Suppressor macrophage treated with lipopolysaccharide for 4 hours (primary cell): ENCODE measurements around the gene IQSEC3.

ENCODE experiments used
- DNase-seq: peaks from one replicate; pipeline ENCODE4 v3.0.0-alpha.2; 2020

IQSEC3 gene

DNA sequence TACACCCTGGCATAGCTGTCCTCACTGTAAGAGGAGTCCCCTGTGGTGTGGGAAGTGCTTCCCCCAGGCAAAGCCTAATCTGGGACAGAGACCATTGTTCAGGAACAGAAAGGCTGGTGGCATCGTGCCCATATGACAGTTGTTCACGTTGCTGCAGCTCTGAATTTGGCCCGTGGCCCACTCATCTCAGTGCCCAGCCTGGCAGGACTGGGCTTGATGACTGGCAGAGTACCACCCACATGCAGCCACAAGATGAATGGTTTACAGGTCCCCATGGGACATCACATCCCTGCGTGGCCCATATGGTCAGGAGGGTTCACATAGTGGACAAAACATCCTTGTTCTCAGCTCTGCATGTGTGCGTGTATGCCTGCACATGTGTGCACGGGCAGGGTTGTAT is 17.5 kb downstream of the IQSEC3 start:
- DNase-seq = no peak

GRCh38 chr12:85191-85666 is 18.7 kb downstream of the IQSEC3 start:
- no peak for DNase-seq

DNA sequence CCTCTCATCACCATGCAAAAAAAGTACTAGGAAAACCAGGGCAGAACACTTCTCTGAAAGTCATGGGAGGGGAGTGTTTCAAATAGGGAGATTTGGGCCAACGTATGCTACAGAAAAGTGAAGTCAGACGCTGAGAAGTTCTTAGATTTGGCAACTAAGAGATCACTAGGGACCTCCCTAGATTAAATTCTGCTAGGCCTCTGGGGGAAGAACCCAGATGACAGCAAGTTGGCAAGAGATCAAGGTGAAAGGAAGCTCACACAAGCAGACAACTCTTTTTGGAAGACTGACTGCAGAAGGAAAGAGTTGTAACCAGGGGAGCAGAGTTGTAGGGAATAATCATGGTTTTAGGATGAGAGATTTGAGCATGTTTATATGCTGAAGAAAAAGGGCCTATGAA is 20.7 kb downstream of the IQSEC3 start:
- no peak for DNase-seq

DNA sequence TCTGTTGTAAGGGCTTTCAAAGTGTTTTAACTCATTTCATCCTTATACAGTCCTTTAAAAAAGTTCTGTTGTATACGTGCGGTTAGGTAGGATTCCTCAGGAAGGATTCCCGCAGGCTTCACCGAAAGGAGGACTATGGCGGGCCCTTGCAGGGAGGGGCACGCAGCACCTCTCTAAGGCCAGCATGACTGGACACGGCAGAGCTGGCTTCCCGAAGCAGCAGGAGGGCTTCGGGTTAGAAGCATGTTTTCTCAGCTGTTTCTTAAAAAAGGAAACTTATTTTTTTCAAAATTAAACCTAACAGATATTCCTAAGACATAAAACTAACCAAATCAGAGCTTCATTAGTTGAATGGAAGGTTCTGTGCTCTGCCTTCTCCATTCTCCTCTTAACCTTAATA is 21.3 kb downstream of the IQSEC3 start:
- no peak for DNase-seq

- DNase-seq = no peak
Measured at GRCh38 chr12:89653-90052, 23.1 kb downstream of the IQSEC3 start.

DNA sequence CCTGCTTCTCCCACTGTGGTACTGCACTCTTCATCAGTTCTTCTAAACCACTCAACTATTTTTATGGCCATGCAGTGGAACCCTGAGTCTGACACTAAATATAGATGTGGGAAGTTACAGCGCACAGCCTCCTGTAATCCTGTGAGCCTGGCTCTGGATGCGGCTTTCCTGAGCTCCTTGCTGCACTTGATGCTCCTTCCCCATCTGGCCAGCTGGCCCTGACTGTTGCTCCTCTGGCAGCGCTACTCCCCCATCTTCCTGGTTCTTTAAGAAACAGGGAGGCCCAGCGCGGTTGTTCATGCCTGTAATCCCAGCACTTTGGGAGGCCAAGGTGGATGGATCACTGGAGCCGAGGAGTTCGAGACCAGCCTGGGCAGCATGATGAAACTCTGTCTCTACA is 24.6 kb downstream of the IQSEC3 start:
- DNase-seq = no peak

- DNase-seq = peak; percentile 69
Measured at GRCh38 chr12:93266-94005, 26.9 kb downstream of the IQSEC3 start.

- DNase-seq = no peak
Measured at GRCh38 chr12:96543-96942, 30.0 kb downstream of the IQSEC3 start.

- DNase-seq = no peak
Measured at GRCh38 chr12:98924-99352, 32.4 kb downstream of the IQSEC3 start.

DNA sequence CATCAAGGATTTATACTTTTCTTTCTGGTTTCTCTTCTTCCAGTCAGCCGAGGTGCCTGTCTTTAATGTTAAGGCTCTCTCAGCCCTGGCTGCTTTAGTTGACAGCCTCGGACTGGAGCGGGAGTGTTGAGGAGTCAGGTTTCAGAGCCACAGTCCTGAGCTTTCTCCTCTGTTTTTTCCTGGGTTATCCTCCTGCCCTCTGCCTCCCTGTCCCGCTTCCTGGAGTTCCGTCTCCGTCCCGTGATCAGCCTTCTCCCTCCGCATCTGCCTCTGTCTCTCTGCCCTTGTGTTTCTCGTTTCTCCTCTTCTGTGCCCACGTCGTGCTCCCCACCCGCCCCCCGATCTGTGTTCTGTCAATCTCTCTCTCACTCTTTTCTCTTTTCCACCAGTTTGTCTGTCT is 33.0 kb downstream of the IQSEC3 start:
- no peak for DNase-seq

- DNase-seq = no peak
Measured at GRCh38 chr12:101969-102878, 35.7 kb downstream of the IQSEC3 start.

- no peak for DNase-seq
Measured at GRCh38 chr12:102879-103168, 36.3 kb downstream of the IQSEC3 start.

DNA sequence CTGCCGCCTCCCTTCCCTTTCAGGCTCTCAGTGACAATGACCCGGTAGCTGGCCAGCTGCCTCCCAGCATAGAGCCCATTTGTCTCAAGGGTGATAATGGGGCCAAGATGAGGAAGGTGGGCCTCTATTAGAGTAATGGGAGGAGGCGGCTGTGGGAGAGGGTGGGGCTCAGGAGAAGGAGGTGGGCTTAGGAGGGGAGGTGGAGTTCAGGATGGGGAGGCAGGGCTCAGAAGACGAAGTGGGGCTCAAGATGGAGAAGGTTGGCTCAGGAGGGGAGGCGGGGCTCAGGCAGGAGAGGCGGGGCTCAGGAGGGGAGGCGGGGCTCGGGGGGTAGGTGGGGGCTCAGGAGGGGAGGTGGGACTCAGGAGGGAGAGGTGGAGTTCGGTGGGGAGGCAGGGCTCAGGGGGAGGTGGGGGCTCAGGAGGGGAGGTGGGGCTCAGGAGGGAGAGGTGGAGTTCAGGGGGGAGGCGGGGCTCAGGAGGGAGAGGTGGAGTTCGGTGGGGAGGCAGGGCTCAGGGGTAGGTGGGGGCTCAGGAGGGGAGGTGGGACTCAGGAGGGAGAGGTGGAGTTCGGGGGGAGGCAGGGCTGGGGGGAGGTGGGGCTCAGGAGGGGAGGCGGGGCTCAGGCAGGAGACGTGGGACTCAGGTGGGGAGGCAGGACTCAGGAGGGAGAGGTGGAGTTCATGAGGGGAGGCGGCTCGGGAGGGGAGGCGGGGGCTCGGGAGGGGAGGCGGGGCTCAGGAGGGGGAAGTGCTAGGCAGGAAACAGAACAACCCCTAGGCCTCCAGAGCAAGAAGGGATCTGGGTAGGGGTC is 36.8 kb downstream of the IQSEC3 start:
- no peak for DNase-seq

DNA sequence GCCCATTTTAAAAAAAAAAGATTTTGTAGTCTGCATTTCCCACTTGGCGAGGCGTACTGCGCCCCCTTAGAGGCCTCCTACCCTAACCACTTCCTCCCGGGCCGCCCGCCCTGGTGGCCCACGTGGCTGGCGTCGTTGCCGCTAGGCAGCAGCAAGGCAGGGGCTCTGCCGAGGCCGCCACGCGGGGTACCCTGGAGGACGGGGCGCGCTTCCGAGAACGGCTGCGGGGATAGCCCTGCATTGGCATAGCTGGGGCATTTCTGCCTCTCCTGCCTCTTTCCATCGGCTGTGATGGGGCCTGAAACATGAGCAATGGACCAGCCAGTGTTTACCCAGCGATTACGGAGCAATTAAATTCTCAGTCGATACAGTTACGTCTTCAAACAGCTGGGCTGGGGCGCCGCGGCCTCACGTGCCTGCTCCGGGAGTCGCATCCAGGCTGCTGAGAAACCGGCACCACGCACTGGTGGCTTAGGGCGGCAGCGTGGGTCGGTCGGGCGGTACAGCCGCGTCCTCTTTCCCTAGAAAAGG is 38.0 kb downstream of the IQSEC3 start:
- no peak for DNase-seq

DNA sequence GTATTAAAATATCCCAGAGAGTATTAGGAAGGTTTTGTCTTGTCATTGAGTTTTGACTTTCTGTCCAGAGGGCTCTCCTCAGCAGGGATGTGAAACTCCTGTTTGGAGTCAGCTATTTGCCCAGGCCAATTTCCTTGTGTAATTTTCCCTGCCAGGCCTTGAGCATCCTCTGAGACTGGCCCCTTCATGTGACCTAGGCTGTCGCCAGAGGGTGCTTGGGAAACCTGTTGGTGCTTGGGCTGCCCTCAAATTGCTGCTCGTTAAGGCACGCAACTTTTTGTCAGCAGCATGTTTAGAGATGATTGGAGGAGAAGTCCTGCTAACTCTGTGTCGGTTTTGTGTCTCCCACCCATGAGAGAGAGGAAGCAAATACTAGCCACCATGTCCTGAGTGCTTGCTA is 39.1 kb downstream of the IQSEC3 start:
- DNase-seq = peak; percentile 16

- peak; percentile 4 for DNase-seq
Measured at GRCh38 chr12:106118-106591, 39.6 kb downstream of the IQSEC3 start.

- peak; percentile 8 for DNase-seq
Measured at GRCh38 chr12:108594-108993, 42.0 kb downstream of the IQSEC3 start.

- peak; percentile 7 for DNase-seq
Measured at GRCh38 chr12:109446-109845, 42.9 kb downstream of the IQSEC3 start.

GRCh38 chr12:109872-110271 is 43.3 kb downstream of the IQSEC3 start:
- DNase-seq = peak; percentile 18

- peak; percentile 87 for DNase-seq
Measured at GRCh38 chr12:111699-112493, 45.3 kb downstream of the IQSEC3 start.

DNA sequence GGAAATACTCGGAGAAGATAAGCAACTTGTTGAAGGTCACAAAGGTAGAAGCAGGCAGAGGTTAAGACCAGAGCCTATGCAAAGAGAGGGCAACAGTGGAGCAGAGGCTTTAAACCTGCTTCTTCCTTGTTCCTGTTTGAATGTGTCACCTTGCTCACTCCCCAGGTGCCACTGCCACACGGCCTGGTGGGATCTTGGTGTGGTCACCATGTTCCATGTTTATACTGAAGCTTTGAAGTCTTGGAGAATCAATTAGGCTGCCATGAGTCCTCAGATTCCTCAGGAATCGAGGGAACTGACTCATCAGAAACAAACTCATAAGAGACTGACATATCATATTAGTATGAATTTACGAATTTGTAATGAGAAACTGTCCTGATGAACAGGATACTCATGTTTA is 46.8 kb downstream of the IQSEC3 start:
- DNase-seq = no peak

DNA sequence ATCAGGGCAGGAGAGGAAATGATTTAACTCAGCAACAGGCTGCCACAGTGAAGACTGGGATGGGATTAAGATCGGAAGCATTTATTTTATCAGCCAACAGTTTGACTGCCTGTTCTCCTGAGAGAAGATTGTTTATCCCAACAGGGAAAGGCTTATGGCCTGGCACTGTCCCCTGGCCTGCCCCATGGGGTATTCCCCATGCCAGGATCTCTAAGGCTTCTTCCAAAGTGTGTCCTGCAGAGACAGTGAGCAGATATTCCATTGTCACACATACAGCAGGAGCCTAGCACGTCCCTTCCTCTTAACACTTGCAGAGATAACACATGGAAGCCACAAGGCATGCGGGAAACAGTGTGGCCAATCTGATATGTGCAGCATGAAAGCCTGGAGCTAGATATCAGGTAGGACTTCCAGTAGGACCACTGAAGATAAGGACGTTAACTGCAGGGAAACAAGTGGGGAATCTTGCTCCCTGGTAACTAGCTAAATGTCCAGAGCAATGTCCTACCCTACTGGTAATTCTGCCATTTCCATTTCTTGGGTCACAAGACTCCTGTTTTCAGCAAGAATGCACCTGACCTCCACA is 48.2 kb downstream of the IQSEC3 start:
- DNase-seq = no peak
